ENCODE data around the gene RFX3. TPM values are rescaled to one million over a fixed set of nuclear protein-coding genes. Genes with fewer than 3 reads are reported as not detected.

Gene RFX3
- total RNA-seq, 1 donor from 2014 or later: 1.6 TPM

- no peak for DNase-seq (ENCODE audit: low read depth)
- H3K27me3 ChIP-seq (ENCODE audit: control insufficient read depth, insufficient read depth, low read length): no peaks in the 10 kb centered on the region
- H3K36me3 ChIP-seq (ENCODE audit: control insufficient read depth, insufficient read depth, low read length): no peaks in the 10 kb centered on the region
- no peak overlapping the region for H3K4me3 ChIP-seq (ENCODE audit: low read depth, low read length)
- TF ChIP-seq, protein P1, sequence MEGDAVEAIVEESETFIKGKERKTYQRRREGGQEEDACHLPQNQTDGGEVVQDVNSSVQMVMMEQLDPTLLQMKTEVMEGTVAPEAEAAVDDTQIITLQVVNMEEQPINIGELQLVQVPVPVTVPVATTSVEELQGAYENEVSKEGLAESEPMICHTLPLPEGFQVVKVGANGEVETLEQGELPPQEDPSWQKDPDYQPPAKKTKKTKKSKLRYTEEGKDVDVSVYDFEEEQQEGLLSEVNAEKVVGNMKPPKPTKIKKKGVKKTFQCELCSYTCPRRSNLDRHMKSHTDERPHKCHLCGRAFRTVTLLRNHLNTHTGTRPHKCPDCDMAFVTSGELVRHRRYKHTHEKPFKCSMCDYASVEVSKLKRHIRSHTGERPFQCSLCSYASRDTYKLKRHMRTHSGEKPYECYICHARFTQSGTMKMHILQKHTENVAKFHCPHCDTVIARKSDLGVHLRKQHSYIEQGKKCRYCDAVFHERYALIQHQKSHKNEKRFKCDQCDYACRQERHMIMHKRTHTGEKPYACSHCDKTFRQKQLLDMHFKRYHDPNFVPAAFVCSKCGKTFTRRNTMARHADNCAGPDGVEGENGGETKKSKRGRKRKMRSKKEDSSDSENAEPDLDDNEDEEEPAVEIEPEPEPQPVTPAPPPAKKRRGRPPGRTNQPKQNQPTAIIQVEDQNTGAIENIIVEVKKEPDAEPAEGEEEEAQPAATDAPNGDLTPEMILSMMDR (IDR thresholded peaks at IDR 0.05; ENCODE audit: insufficient read depth, low read length, severe bottlenecking): no peak
- FAIRE-seq: no peak
Measured at GRCh38 chr9:3271581-3271980, 254.2 kb downstream of the RFX3 start.

- Histone ChIP-seq H3K4me3 (ENCODE audit: low read depth, low read length) (no peak overlapping the region), H3K27me3 (ENCODE audit: control insufficient read depth, insufficient read depth, low read length) (no peaks in the 10 kb centered on the region), H3K36me3 (ENCODE audit: control insufficient read depth, insufficient read depth, low read length) (no peaks in the 10 kb centered on the region)
- DNase-seq (ENCODE audit: low read depth): no peak
- TF ChIP-seq, protein P1 (IDR thresholded peaks at IDR 0.05; ENCODE audit: insufficient read depth, low read length, severe bottlenecking): no peak
- no peak for FAIRE-seq
Measured at GRCh38 chr9:3271157-3271556, 254.6 kb downstream of the RFX3 start.

GRCh38 chr9:3268223-3268622, 257.6 kb downstream of the RFX3 start:
- TF ChIP-seq, protein P1 (IDR thresholded peaks at IDR 0.05; ENCODE audit: insufficient read depth, low read length, severe bottlenecking): no peak
- FAIRE-seq: no peak
- no peaks in the 10 kb centered on the region for H3K36me3 ChIP-seq (ENCODE audit: control insufficient read depth, insufficient read depth, low read length)
- H3K27me3 ChIP-seq (ENCODE audit: control insufficient read depth, insufficient read depth, low read length): no peaks in the 10 kb centered on the region
- peak; percentile 67 for DNase-seq (ENCODE audit: low read depth)
- H3K4me3 ChIP-seq (ENCODE audit: low read depth, low read length): no peak overlapping the region

GRCh38 chr9:3263698-3264097, 262.1 kb downstream of the RFX3 start:
- TF ChIP-seq, protein P1 (IDR thresholded peaks at IDR 0.05; ENCODE audit: insufficient read depth, low read length, severe bottlenecking): no peak
- DNase-seq (ENCODE audit: low read depth): no peak
- FAIRE-seq: no peak
- Histone ChIP-seq H3K27me3 (ENCODE audit: control insufficient read depth, insufficient read depth, low read length) (no peaks in the 10 kb centered on the region), H3K36me3 (ENCODE audit: control insufficient read depth, insufficient read depth, low read length) (no peaks in the 10 kb centered on the region), H3K4me3 (ENCODE audit: low read depth, low read length) (no peak overlapping the region)

DNA sequence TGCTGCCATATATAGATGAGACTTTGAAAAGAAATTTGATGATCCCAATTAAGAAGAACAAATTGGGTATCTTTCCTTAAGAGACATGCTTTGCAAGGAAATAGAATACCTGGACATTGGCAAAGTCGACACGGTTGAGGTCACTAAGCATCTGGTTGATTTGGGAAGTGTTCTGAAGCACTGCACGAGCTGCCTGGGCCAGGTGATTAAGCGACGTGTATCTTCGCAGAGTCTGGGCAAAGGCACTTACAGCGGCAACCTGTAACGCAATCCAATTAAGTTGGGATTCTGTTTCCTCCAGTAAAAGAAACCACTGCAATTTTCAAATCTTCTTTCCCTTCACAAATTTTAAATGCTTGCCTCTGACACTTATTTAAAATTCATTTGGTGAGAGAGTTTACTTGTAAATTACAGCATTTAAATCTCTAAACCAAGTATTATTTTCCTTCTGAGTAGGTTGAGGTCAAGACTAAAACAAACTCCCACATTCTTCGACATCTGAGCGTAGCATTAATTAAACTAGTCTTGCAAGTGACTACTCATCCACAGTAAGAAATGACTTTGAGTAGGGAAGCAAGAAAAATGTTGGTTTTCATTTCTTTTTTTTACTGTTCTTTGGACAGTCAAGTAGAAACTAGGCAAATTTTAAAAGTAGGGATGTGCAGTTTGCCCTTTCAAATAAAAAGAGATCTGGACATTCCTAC, 262.8 kb downstream of the RFX3 start:
- DNase-seq (ENCODE audit: low read depth) (no peak), FAIRE-seq (no peak)
- Histone ChIP-seq H3K4me3 (ENCODE audit: low read depth, low read length) (no peak overlapping the region), H3K36me3 (ENCODE audit: control insufficient read depth, insufficient read depth, low read length) (no peaks in the 10 kb centered on the region), H3K27me3 (ENCODE audit: control insufficient read depth, insufficient read depth, low read length) (no peaks in the 10 kb centered on the region)
- TF ChIP-seq, protein P1 (IDR thresholded peaks at IDR 0.05; ENCODE audit: insufficient read depth, low read length, severe bottlenecking): no peak

DNA sequence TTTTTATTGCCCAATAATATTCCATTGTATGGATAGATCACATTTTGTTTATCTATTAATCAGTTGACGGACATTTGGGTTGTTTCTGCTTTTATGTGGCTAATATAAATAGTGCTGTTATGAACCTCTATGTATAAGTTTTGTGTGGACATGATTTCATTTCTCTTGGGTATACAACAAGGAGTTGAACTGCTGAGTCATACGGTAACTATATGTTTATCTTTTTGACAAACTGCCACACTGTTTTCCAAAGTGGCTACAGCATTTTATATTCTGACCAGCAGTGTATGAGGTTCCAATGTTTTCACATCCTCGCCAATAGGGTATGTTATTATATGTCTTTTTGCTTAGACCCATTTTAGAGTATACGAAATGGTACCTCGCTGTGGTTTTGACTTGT, 264.3 kb downstream of the RFX3 start:
- Histone ChIP-seq H3K4me3 (ENCODE audit: low read depth, low read length) (no peak overlapping the region), H3K27me3 (ENCODE audit: control insufficient read depth, insufficient read depth, low read length) (no peaks in the 10 kb centered on the region), H3K36me3 (ENCODE audit: control insufficient read depth, insufficient read depth, low read length) (no peaks in the 10 kb centered on the region)
- TF ChIP-seq, protein P1 (IDR thresholded peaks at IDR 0.05; ENCODE audit: insufficient read depth, low read length, severe bottlenecking): no peak
- DNase-seq (ENCODE audit: low read depth): peak; percentile 8
- FAIRE-seq: no peak

All from bronchial epithelial cell (primary cell).